CD14-positive monocyte (primary cell): ENCODE data around the gene CDH13. TPM values are rescaled to one million over a fixed set of nuclear protein-coding genes. Genes with fewer than 3 reads are reported as not detected.

Experiments used
- DNase-seq, 3 donors: peaks; one replicate each; pipeline ENCODE4 v3.0.0-alpha.2; 2011 to 2022
- H2AFZ ChIP-seq: 2 replicates; pipeline ENCODE4 v1.6.0; 2012; ENCODE audit warnings: mild to moderate bottlenecking, low read depth, low read length, inconsistent platforms; ENCODE audit not compliant: insufficient read depth, poor library complexity, severe bottlenecking
- H3K27ac ChIP-seq, 2 donors: 1 replicate in 1 of 2; 2 replicates in 1 of 2; pipeline ENCODE4 v1.5.1; 2012 to 2013; ENCODE audit warnings: low read length in 2 of 2, control low read depth in 1 of 2, inconsistent platforms in 1 of 2, low read depth in 1 of 2, mild to moderate bottlenecking in 1 of 2
- H3K27me3 ChIP-seq, 2 donors: one replicate each; pipeline versions ENCODE4 v1.6.0 to v1.6.1; 2011 to 2013; ENCODE audit warnings: low read length in 2 of 2; ENCODE audit not compliant: control insufficient read depth in 2 of 2, insufficient read depth in 2 of 2
- H3K36me3 ChIP-seq, 2 donors: replicated peaks in 1 of 2; 1 replicate in 1 of 2; 2 replicates in 1 of 2; pipeline versions ENCODE4 v1.5.1 to v1.6.1; 2012 to 2013; ENCODE audit warnings: low read length in 2 of 2, control low read depth in 1 of 2, inconsistent platforms in 1 of 2, mild to moderate bottlenecking in 1 of 2; ENCODE audit not compliant: insufficient read depth in 2 of 2, control insufficient read depth in 1 of 2
- H3K4me1 ChIP-seq, 2 donors: 1 replicate in 1 of 2; 2 replicates in 1 of 2; pipeline versions ENCODE4 v1.5.1 to v1.6.1; 2012 to 2013; ENCODE audit warnings: low read length in 2 of 2, control low read depth in 1 of 2, inconsistent platforms in 1 of 2, mild to moderate bottlenecking in 1 of 2, moderate library complexity in 1 of 2; ENCODE audit not compliant: insufficient read depth in 2 of 2, control insufficient read depth in 1 of 2
- H3K4me2 ChIP-seq: replicated peaks from 2 replicates; pipeline ENCODE3; 2012; ENCODE audit warnings: low read length, moderate library complexity, mild to moderate bottlenecking; ENCODE audit not compliant: poor library complexity, severe bottlenecking; ENCODE audit errors: extremely low read depth
- H3K4me3 ChIP-seq, 3 experiments: fragments of 200-600 bp in 1 of 3; sonication (generic) in 1 of 3; replicated peaks in 1 of 3; 1 replicate in 2 of 3; 2 replicates in 1 of 3; pipeline ENCODE4 v1.5.1; 2011 to 2013; ENCODE audit warnings: low read length in 3 of 3, mild to moderate bottlenecking in 3 of 3, control low read depth in 2 of 3, low read depth in 2 of 3, inconsistent platforms in 1 of 3, moderate library complexity in 1 of 3
- H3K79me2 ChIP-seq: 2 replicates; pipeline ENCODE4 v1.6.0; 2012; ENCODE audit warnings: mild to moderate bottlenecking, control low read depth, inconsistent platforms, low read length, moderate library complexity; ENCODE audit not compliant: insufficient read depth
- H3K9ac ChIP-seq: 2 replicates; pipeline ENCODE4 v1.6.0; 2017; ENCODE audit warnings: low read length, mild to moderate bottlenecking; ENCODE audit not compliant: insufficient read depth, poor library complexity, severe bottlenecking
- H3K9me3 ChIP-seq, 2 donors: replicated peaks in 1 of 2; 1 replicate in 1 of 2; 2 replicates in 1 of 2; pipeline versions ENCODE4 v1.5.1 to v1.6.1; 2012 to 2013; ENCODE audit warnings: low read length in 2 of 2, control low read depth in 1 of 2; ENCODE audit not compliant: control insufficient read depth in 1 of 2, insufficient read depth in 1 of 2
- H4K20me1 ChIP-seq: 2 replicates; pipeline ENCODE4 v1.6.0; 2012; ENCODE audit warnings: mild to moderate bottlenecking, low read length, control low read depth, moderate library complexity; ENCODE audit not compliant: insufficient read depth
- H3K27ac Mint-ChIP-seq, 7 donors: one replicate each; pipeline ENCODE4 v1.8.0; 2020; ENCODE audit warnings: mild to moderate bottlenecking in 7 of 7, mixed read lengths in 7 of 7, moderate library complexity in 6 of 7, inconsistent platforms in 2 of 7
- H3K27me3 Mint-ChIP-seq, 3 donors: one replicate each; pipeline ENCODE4 v1.8.0; 2021 to 2022; ENCODE audit warnings: low read depth in 3 of 3, mild to moderate bottlenecking in 3 of 3, mixed read lengths in 3 of 3, moderate library complexity in 3 of 3, inconsistent platforms in 1 of 3
- H3K36me3 Mint-ChIP-seq, 2 donors: one replicate each; pipeline ENCODE4 v1.8.0; 2020; ENCODE audit warnings: mixed read lengths in 2 of 2, inconsistent platforms in 1 of 2, mild to moderate bottlenecking in 1 of 2
- H3K4me1 Mint-ChIP-seq: one replicate; pipeline ENCODE4 v1.8.0; 2020; ENCODE audit warnings: mild to moderate bottlenecking, mixed read lengths
- H3K4me3 Mint-ChIP-seq, 2 donors: one replicate each; pipeline ENCODE4 v1.8.0; 2020; ENCODE audit warnings: mild to moderate bottlenecking in 2 of 2, mixed read lengths in 2 of 2, moderate library complexity in 1 of 2
- H3K9me3 Mint-ChIP-seq, 7 donors: one replicate each; pipeline ENCODE4 v1.8.0; 2020 to 2022; ENCODE audit warnings: mixed read lengths in 7 of 7, mild to moderate bottlenecking in 6 of 7, moderate library complexity in 6 of 7, inconsistent platforms in 2 of 7
- CTCF ChIP-seq: fragments of 200-600 bp; IDR thresholded peaks from one replicate; pipeline ENCODE4 v1.8.0; 2022; ENCODE audit warnings: antibody characterized with exemption, mild to moderate bottlenecking
- WGBS: methylation state at CpG from one replicate; pipeline ENCODE4 v1.1.5; 2013; ENCODE audit warnings: missing lambda C conversion rate; ENCODE audit not compliant: insufficient coverage; 5-methylcytosine and 5-hydroxymethylcytosine counted together
- intact Hi-C, 2 donors: fragments of 100-400 bp; cut with micrococcal nuclease; formaldehyde crosslinking; loops; one replicate each; pipeline versions ENCODE4 v1.15.0 to v1.15.1; 2023
- polyA plus RNA-seq, 3 donors: library from polyadenylated mRNA; depleted of rRNA in 1 of 3; unstranded in 2 of 3; stranded (reverse) in 1 of 3; fragments of 300-500 nt in 2 of 3; fragments of >200 nt in 1 of 3; fragmentation: Illumina TruSeq in 2 of 3; gene quantifications; 1 replicate in 2 of 3; 2 replicates in 1 of 3; pipeline ENCODE4 v1.2.3, GENCODE V29; 2012 to 2021

Gene CDH13
- polyA plus RNA-seq, 3 donors, result 0.13 to 0.19 TPM; not detected in 1

- H4K20me1 ChIP-seq, result no peaks in the 10 kb centered on the region
- H3K36me3 ChIP-seq, result no peaks in the 10 kb centered on the region
- H3K27ac ChIP-seq, result no peak overlapping the region
- Mint-ChIP-seq H3K4me1 (no peaks in the 10 kb centered on the region), H3K27ac (no peak overlapping the region), H3K27me3 (peaks cover 1 to 2% (median 2%) of the 10 kb centered on the region in 3 donors), H3K36me3 (no peaks in the 10 kb centered on the region), H3K4me3 (no peak overlapping the region), H3K9me3 (peaks cover 0 to 7% (median 2%) of the 10 kb centered on the region in 7 donors)
- H3K9ac ChIP-seq, result no peak overlapping the region
- H3K9me3 ChIP-seq, result peaks cover 0 to 3% of the 10 kb centered on the region in 2 donors
- H3K27me3 ChIP-seq, result no peaks in the 10 kb centered on the region
- H3K4me2 ChIP-seq, result no peak overlapping the region
- no peaks in the 10 kb centered on the region for H3K4me1 ChIP-seq
- H3K79me2 ChIP-seq, result no peaks in the 10 kb centered on the region
- no peak for DNase-seq
- no peak overlapping the region for H3K4me3 ChIP-seq
- TF ChIP-seq CTCF, result no peak
- 92% methylated on average over 5 of the region's 6 CpGs for WGBS
- intact Hi-C loops, result loop anchor here in 1 of 2 donors (10.0 kb wide), 1 partner anchor 63 kb away; no protein-coding TSS in a partner anchor
- H2AFZ ChIP-seq, result no peak overlapping the region
Measured at GRCh38 chr16:82857693-82858365, 231.1 kb downstream of the CDH13 start.

DNA sequence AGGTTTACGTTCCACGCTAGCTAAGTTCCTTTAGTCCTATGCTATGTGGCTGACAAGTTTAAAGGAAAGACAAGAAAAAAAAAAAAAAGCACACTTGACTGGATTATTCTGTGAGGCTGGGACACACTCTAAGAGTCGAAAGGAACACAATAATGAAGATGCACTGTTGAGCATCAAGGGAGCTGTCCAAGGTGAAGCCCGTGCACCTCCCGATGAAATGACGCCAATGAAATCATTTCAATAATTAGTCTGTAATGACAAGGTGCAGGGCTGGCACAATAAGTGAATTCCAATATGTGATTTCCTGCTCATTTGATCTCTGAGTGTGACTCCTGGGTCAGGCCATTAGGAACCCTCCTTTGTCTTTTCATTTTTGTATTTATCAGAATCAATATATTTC lies 232.9 kb downstream of the CDH13 start:
- Histone ChIP-seq H3K4me1 (no peaks in the 10 kb centered on the region), H3K9ac (no peak overlapping the region), H4K20me1 (no peaks in the 10 kb centered on the region), H3K4me3 (no peak overlapping the region), H3K27ac (no peak overlapping the region), H3K4me2 (no peak overlapping the region), H3K27me3 (no peaks in the 10 kb centered on the region), H3K36me3 (no peaks in the 10 kb centered on the region), H3K79me2 (no peaks in the 10 kb centered on the region), H2AFZ (no peak overlapping the region), H3K9me3 (peaks cover 4 to 7% of the 10 kb centered on the region in 2 donors)
- Mint-ChIP-seq H3K9me3 (peaks cover 0 to 11% (median 1%) of the 10 kb centered on the region in 7 donors), H3K27ac (no peak overlapping the region), H3K4me3 (no peak overlapping the region), H3K4me1 (no peaks in the 10 kb centered on the region), H3K27me3 (peaks cover 0 to 2% (median 0%) of the 10 kb centered on the region in 3 donors), H3K36me3 (no peaks in the 10 kb centered on the region)
- 92% methylated on average over 6 of the region's 6 CpGs for WGBS
- no peak for TF ChIP-seq CTCF
- DNase-seq, result no peak
- intact Hi-C loops, result loop anchor here in 1 of 2 donors (10.0 kb wide), 1 partner anchor 65 kb away; no protein-coding TSS in a partner anchor
